VCaP (cell line): Measurements from ENCODE around the gene TMEM263.
A peak's percentile ranks its signal among the peaks of the same experiment; 100 is the strongest.

ENCODE experiments used
- H3K27ac ChIP-seq: fragments of 450-650 bp; 2 replicates; pipeline ENCODE4 v1.5.1; 2017
- CTCF ChIP-seq: fragments of 450-650 bp; conservative IDR thresholded peaks from 2 replicates; pipeline ENCODE4 v1.5.1; 2017; ENCODE audit warnings: mild to moderate bottlenecking, moderate library complexity

Gene TMEM263

DNA sequence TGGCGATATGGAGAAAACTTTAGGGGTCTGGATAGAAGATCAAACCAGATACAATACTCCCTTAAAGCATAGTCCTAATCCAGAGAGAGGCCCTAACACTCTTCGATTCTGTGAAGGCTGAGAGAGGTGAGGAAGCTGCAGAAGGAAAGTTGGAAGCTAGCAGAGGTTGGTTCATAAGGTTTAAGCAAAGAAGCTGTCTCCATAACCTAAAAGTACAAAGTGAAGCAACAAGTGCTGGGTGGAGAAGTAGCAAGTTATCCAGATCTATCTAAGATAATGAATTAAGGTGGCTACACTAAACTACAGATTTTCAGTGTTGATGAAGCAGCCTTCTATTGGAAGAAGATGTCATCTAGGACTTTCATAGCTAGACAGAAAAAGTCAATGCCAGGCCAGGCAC is 55.8 kb downstream of the TMEM263 start:
- TF ChIP-seq CTCF: no peak
- no peak overlapping the region for H3K27ac ChIP-seq

GRCh38 chr12:107012736-107013425 is 57.2 kb downstream of the TMEM263 start:
- no peak overlapping the region for H3K27ac ChIP-seq
- no peak for TF ChIP-seq CTCF

DNA sequence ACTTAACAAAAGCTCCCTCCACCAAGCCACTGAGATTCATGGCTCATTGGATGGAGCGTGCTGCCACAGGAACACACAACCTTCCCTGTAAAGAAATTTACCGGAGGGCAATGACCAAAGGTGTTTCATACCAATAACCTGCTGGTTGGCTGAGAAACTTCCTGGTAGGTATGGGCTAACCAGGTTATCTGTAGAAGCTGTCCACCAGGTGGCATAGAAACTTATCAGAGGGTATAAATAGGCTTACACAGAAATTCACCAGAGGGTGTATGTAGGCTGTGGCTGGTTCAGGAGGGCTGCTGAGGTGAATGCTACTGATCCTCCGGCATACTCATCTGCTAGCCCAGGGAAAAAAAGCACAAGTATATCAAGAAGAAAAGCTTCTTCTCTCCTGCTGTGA is 58.3 kb downstream of the TMEM263 start:
- TF ChIP-seq CTCF: peak; percentile 68
- no peak overlapping the region for H3K27ac ChIP-seq

DNA sequence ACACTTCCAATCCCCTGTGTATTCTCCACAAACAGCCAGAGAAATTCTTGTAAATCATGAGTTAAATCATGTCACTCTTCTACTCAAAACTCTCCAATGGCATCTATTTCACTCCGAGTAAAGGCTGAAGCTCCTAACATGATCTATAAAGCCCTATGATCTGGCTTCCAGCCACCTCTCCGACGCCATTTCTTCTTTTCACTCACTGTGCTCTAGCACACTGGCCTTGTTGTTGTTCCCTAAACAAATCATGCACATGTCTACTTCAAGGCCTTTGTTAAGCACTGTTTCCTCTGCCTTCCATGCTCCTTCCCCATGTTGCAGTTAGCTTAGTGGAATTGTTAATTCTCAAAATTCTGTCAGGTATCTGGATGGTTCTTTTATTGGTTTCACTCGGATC is 61.3 kb downstream of the TMEM263 start:
- no peak for TF ChIP-seq CTCF
- no peak overlapping the region for H3K27ac ChIP-seq

DNA sequence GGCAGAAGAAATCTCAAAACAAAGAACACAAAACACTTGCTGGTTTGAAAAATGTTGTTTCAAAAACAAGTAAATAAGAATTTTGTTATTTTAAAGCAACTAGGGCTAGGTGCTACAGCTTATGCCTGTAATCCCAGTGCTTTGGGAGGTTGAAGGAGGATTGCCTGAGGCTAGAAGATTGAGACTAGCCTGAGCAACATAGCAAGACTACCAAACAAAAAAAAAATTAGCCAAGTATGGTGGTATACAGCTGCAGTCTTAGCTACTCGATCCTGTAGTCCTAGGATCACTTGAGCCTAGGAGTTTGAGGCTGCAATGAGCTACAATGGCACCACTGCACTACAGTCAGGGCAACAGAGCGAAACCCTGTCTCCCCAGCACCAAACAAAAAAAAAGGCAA is 63.8 kb downstream of the TMEM263 start:
- TF ChIP-seq CTCF: no peak
- H3K27ac ChIP-seq: no peak overlapping the region
